GM12875 (cell line): Measurements from ENCODE around the gene KANK4.

Source experiments
- H3K4me3 ChIP-seq: one replicate; pipeline ENCODE4 v1.5.1; 2011; ENCODE audit warnings: low read depth, low read length, control low read depth
- TF ChIP-seq, protein P1 (sequence below): IDR thresholded peaks from 2 replicates; pipeline ENCODE4 v1.5.1; 2011; ENCODE audit warnings: low read depth, mild to moderate bottlenecking, control low read depth, inconsistent platforms, low read length, moderate library complexity, borderline replicate concordance; ENCODE audit not compliant: insufficient read depth

The KANK4 gene

DNA sequence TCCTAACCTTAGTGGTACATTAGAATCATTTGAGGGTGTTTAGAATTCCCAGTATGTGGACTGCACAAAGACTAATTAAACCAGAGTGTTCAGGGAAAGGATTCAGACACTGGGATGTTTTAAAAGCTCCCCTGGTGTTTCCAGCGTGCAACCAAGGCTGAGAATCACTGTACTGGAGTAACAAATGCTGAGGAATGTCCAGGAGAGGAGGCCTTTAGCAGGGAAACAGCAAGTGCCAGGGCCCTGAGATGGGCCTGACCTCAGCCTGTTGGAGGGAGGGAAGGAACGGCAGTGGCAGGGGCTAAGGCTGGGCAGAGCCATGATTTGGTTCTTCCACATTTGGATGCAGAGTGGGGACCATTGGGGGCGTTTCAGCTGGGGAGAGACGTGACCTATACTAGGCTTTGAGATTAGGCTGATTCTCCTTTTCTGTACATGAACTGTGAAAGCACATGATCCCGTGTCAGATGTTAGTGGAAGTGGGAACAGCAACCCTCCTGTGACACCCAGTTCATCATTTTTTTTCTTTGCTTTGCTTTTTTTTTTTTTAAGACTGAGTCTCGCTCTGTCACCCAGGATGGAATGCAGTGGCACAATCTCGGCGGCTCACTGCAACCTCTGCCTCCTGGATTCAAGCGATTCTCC is 49.3 kb downstream of the KANK4 start:
- TF ChIP-seq, protein P1, sequence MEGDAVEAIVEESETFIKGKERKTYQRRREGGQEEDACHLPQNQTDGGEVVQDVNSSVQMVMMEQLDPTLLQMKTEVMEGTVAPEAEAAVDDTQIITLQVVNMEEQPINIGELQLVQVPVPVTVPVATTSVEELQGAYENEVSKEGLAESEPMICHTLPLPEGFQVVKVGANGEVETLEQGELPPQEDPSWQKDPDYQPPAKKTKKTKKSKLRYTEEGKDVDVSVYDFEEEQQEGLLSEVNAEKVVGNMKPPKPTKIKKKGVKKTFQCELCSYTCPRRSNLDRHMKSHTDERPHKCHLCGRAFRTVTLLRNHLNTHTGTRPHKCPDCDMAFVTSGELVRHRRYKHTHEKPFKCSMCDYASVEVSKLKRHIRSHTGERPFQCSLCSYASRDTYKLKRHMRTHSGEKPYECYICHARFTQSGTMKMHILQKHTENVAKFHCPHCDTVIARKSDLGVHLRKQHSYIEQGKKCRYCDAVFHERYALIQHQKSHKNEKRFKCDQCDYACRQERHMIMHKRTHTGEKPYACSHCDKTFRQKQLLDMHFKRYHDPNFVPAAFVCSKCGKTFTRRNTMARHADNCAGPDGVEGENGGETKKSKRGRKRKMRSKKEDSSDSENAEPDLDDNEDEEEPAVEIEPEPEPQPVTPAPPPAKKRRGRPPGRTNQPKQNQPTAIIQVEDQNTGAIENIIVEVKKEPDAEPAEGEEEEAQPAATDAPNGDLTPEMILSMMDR, result no peak
- no peak overlapping the region for H3K4me3 ChIP-seq

DNA sequence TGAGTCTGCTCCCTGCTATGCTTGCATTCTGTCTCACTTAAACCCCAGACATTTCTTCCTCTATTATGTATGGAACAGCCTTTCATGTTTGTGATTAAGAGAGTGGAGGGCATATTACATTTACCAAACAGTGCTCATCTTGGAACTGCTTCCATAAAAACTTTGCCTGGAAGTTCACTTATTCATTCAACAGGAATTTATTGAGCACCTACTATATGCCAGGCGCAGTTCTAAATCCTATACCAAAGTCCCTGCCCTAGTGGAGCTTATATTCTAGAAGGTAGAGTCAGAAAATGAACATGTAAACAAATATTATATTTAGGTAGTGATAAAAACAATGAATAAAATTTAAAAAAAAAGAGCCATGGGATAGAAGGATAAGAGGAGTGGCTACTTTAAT is 49.8 kb downstream of the KANK4 start:
- H3K4me3 ChIP-seq, result no peak overlapping the region
- TF ChIP-seq, protein P1, result no peak

DNA sequence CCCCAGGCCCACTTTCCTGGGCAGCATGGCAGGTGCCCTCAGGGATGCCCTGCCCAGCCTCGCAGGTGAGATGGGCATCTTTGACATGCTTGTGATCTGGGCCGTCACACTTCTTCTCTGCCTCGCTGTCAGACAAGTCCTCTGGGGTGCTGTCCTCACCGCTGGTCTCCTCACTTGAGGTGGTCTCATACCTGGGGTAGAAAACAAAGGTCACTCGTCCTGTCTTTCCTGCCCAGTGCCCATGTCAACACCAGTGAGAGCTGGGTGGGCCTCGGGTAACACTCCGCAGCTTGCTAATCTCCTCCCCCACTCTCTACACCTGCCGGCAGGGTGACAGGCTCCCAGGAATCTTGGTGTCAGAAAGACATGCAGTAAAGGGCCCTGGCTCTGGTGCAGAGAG is 50.9 kb downstream of the KANK4 start:
- TF ChIP-seq, protein P1, result no peak

DNA sequence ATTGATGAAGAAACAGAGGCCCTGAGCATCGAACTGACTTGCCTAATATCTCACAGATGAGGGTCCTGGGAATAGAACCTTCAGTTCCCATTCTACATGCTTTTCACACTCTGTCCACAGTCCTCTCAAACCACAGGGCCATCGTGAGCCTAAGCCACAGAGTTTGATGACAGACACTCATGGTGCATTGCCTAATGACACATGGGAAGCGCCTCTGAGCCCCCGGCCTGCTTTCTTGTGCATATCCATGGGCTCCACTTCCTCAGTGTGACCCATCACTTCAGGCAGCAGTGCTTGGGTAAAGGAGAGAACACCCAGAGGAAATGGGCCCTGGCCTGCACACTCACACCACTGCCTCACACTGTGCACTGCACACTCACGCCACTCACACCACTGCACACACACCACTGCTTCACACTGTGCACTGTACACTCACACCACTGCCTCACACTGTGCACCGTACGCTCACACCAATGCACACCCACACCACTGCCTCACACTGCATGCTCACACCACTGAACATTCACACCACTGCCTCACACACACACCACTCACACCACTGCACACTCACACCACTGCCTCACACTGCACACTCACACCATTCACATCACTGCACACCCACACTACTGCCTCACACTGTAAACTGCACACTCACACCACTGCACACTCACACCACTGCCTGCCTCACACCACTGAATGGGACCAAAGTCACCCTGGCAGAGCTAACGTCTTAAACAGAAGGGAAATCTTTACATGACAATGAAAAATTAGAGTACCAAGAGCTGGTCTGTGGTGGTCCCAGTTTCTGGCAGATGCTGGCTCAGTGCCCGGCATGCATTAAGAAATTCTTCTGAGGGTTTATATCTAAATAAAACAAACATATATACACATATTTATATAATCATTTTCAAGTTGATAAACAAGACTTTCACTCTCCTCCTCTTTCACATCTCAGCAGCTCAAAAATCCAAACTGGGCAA is 53.0 kb downstream of the KANK4 start:
- H3K4me3 ChIP-seq, result no peak overlapping the region
- TF ChIP-seq, protein P1, result no peak

More for the DNA sequence above, 50.9 kb downstream of the KANK4 start:
- H3K4me3 ChIP-seq, result no peak overlapping the region

DNA sequence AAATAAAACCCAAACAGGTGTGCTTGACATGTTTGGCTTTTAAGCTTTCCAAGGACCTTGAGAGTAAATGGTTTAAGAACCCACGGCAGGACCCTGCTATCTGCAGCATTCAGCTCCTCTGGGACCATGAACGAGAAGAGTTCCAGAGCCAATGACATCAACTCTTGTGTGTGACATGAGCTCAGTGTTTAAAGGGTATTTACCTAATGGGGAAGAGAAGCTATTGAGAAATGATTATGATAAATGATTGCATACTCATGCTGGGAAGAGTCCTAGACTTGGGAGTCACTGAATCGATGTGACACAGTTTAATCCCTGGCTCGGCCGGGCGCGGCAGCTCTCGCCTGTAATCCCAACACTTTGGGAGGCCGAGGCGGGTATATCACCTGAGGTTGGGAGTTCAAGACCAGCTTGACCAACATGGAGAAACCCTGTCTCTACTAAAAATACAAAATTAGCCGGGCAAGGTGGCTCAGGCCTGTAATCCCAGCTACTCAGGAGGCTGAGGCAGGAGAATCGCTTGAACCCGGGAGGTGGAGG is 55.4 kb downstream of the KANK4 start:
- no peak overlapping the region for H3K4me3 ChIP-seq
- TF ChIP-seq, protein P1, result no peak

DNA sequence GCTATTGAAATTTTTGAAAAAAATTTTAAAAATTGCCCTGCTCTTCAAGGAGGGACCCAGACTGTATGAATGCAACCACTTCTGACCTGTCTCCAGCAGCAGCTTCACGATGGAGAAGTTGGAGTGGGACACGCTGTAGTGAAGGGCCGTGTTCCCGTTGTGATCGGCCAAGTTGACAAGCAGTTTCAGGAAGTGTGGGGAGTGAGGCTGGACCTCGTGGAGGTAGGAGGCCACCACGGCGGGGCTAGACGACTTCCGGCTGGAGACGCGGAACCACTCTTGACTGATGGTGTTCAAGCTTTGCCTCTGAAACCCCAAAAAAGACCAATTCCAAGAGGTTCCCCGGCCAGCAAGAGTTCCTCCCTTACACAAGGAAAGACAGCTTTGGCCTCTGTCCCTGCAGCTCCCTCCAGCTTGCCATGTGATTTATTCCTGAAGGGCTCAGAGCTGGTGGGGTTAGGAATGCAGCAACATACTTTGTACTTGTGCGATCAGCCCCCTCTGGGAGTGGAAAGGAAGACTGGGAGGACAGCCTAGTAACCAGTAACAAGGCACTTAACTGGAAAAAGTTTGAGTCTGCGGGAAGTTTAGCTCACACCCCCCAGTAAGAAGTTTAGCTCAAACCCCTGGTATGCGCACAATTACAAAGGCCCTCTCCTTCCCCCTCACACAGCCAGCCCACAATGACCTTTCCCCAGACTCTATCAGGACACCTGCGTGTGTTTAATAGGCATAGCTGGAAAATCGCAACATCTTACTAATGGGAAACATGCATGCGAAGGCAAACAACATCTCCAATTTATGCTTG is 56.0 kb downstream of the KANK4 start:
- TF ChIP-seq, protein P1, result no peak

More for the DNA sequence above, 56.0 kb downstream of the KANK4 start:
- H3K4me3 ChIP-seq, result no peak overlapping the region
